HG02759 (cell line): ENCODE data around the gene SPZ1.
"Not testable (repeated sequence)": the region's sequence is repeated elsewhere in the genome, so short reads cannot be mapped to it uniquely, and the experiment has no call there.

ENCODE experiments used
- ATAC-seq: cut with Tn5 transposase; IDR thresholded peaks from one replicate; pipeline ENCODE4 v1.9.1; 2021; ENCODE audit warnings: mild to moderate bottlenecking, moderate library complexity; ENCODE audit not compliant: unreplicated experiment

SPZ1 gene, protein sequence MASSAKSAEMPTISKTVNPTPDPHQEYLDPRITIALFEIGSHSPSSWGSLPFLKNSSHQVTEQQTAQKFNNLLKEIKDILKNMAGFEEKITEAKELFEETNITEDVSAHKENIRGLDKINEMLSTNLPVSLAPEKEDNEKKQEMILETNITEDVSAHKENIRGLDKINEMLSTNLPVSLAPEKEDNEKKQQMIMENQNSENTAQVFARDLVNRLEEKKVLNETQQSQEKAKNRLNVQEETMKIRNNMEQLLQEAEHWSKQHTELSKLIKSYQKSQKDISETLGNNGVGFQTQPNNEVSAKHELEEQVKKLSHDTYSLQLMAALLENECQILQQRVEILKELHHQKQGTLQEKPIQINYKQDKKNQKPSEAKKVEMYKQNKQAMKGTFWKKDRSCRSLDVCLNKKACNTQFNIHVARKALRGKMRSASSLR

DNA sequence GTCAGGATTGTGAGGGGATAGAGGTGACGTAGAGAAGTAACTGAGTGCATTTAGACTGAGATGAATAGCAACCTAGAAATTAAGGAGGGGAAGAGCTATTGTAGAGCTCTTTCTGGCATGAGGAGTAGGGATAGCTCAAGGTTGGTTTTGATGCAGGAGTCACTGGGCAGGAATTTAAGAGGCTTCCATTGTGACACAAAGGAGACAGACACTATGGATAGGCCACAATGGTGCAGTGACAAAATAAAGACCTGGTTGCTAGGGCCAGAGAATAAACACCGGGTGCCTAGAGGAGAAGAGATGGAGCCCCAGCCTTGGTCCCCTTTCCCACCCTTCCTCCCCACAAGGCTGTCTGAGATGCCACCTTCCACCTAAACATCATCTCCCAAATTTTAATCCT lies at the start of gene SPZ1:
TSS of gene SPZ1 (plus strand) at position 301 of the 400 bp plus-strand sequence. CDS start 214 bp downstream, outside the sequence.
- ATAC-seq, result no peak

DNA sequence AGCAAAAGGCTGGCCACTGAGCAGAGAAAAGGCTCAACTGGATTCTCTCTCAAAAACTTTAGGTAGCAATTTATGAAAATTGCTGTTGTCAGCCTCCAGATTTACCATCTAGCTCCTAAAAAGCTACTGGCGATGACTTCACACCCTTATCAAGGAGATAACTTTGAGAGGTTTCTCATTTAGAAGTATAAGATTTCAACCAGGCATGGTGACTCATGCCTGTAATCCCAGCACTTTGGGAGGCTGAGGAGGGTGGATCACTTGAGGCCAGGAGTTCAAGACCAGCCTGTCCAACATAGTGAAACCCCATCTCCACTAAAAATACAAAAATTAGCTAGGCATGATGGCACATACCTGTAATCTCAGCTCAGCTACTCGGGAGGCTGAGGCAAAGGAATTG lies 49.3 kb upstream of the SPZ1 start:
- not testable (repeated sequence) for ATAC-seq

DNA sequence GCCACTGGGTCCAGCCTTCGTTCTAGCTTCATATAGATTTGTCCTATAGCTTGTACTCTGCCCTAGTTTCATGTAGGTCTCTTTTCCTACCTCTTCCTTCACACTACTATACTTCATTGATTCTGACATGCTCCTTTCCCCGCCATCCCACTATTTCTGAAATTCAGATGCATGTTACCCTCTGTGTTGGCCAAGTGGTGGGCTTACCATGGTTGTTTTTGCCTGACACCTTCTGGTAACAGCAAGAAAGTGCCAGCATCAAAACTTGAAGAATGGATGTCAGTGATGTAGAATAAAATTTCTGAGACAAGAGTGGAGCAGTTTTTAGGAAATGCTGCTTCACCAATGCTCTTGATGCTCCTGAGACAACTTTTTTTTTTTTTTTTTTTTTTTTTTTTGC lies 44.5 kb upstream of the SPZ1 start:
- no peak for ATAC-seq

DNA sequence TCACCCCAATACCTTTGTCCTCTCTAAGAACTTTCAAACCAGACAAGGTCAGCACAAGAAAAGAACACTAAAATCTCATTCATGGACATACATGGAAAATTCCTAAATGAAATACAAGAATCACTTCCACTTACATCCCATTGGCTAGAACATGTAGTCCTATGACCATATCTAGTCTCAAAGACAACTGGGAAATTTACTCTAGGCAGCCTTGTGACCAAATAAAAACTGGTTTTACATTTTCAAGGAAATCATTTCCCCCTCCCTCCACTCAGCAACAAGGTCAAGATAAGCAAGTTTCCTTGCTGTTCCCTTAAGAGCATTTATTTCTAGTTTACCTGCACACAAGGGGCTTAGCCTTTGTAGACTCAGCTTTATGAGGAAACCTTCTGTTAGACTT lies 43.6 kb upstream of the SPZ1 start:
- ATAC-seq, result no peak

DNA sequence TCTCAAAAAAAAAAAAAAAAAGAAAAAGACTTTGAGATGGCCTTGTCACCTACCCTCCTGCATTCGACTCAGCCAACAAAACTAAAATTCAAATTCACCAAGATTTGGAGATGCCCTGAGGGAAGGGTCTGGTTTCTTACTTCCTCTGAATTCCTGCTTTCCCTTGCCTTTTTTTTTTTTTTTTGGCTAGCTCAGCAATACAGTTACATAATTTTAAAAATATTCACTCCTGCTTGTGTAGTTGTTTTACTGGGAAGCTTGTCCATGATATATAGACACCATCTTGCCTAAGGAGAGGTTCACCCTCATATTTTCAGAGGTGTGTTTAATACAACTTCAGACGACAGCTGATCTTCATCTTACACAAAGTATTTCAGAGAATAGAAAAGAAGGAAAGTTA lies 42.6 kb upstream of the SPZ1 start:
- ATAC-seq, result no peak

DNA sequence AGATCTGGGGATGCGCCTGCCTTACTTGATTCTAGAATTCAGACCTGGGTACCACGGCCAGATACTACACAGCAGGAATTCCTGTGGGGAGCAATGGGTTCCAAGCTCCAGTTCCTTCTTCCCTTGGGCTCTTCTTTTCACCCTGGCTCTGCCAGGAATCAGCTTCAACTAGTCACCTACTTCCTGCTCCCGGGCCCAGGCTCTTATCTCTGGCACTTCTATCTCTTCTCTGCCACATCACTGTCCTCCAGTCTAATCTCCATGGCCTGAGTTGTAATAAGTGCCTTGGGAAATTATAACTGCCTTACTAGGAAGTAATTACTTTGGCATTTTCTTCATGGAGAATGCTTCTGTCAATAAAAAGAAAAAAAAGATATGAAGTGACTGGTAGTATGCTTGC lies 37.7 kb upstream of the SPZ1 start:
- no peak for ATAC-seq

DNA sequence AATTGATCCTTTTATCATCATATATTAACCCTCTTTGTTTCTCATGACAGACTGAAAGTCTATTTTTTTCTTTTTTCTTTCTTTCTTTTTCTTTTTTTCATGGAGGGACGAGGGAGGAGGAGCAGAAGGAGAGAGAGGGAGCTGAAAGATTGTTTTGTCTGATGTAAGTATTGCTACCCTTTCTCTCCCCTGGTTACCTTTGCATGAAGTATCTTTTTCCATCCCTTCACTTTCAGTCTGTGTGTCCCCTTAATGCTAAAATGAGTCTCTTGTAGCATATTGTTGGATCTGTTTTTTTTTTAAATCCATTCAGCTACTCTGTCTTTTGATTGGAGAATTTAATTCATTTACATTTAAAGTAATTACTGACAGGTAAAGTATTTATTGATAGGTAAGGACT lies 36.4 kb upstream of the SPZ1 start:
- no peak for ATAC-seq

DNA sequence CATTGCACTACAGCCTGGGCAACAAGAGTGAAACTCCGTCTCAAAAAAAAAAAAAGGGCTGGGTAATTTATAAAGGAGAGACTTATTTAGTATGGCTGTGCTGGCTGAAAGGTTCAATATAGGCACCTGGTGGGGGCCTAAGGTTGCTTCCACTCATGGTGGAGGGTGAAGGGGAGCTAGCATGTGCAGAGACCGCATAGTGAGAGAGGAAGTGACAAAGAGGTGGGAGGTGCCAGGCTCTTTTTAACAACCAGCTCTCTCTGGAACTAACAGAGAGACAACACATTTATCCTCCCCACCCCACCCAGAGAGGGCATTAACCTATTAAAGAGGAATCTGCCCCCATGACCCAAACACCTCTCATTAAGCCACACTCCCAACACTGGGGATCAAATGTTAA lies 35.1 kb upstream of the SPZ1 start:
- ATAC-seq, result no peak

DNA sequence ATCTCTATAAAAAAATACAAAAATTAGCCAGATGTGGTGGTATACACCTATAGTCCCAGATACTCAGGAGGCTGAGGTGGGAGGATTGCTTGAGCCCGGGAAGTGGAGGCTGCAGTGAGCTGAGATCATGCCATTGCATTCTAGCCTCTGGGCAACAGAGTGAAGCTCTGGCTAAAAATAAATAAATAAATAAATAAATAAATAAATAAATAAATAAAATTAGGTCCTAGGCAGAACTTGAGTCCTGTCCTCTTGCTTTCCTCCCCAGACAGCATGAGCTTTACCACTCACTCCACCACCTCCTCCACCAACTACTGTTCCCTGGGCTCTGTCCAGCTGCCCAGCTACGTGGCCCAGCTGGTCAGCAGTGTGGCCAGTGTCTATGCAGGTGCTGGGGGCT lies 31.6 kb upstream of the SPZ1 start:
- ATAC-seq, result no peak

DNA sequence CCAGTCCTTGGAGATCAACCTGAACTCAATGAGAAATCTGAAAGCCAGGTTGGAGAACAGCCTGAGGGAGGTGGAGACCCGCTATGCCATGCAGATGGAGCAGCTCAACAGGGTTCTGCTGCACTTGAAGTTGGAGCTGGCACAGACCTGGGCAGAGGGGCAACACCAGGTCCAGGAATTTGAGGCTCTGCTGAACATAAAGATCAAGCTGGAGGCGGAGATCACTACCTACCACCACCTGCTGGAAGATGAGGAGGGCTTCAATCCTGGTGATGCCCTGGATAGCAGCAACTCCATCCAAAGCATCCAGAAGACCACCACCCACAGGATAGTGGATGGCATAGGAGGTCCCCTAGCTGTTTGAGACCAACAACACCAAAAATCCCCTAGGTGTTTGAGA lies 30.5 kb upstream of the SPZ1 start:
- no peak for ATAC-seq

DNA sequence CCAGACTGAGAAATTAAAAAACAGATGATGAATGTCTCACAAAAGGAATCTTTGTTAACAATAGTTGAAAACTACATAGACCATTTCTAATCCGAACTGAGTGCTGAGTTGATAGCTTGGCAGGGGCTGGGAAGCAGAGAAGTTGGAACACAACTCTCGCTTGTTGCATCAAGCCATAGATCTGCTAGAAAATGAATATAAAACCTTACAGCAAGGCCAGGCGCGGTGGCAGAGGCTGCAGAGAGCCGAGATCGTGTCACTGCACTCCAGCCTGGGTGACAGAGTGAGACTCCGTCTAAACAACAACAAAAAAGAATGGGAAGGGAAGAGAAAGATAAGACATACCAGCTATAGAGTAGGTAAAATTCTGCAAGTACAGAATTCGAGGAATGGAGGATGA lies 28.0 kb upstream of the SPZ1 start:
- no peak for ATAC-seq

DNA sequence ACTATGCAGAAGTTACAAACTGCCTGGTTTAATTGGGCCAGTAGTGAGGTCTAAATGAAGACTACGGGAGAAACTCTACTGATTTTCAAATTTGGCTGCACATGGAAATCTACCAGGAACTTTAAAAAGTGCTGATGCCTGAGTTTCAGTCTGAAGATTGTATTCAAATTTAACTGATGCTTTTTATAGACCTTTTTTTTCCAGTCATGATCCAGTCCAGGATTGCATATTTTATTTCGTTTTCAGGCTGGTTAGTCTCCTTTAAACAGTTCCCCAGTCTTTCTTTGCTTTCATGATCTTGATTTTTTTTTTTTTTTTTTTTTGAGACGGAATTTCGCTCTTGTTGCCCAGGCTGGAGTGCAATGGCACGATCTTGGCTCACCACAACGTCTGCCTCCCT lies 23.7 kb upstream of the SPZ1 start:
- no peak for ATAC-seq

DNA sequence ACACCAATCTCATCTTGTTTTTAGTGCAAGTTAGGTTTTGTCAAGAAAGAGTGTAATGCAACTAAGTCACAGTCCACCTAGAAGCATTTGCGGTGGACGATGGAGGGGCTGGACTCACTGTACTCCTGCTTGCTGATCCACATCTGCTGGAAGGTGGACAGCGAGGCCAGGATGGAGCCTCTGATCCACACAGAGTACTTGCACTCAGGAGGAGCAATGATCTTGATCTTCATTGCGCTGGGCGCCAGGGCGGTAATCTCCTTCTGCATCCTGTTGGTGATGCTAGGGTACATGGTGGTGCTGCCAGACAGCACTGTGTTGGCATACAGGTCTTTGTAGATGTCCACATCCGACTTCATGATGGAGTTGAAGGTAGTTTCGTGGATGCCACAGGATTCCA lies 20.2 kb upstream of the SPZ1 start:
- no peak for ATAC-seq

DNA sequence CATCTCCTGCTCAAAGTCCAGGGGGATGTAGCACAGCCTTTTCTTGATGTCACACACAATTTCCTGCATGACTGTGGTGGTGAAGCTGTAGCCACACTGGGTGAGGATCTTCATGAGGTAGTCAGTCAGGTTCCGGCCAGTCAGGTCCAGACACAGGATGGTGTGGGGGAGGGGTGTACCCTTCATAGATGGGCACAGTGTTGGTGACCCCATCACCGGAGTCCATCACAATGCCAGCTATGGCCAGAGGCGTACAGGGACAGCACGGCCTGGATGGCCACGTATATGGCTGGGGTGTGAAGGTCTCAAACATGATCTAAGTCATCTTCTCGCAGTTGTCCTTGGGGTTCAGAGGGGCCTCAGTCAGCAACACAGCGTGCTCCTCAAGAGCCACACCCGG lies 19.7 kb upstream of the SPZ1 start:
- no peak for ATAC-seq

DNA sequence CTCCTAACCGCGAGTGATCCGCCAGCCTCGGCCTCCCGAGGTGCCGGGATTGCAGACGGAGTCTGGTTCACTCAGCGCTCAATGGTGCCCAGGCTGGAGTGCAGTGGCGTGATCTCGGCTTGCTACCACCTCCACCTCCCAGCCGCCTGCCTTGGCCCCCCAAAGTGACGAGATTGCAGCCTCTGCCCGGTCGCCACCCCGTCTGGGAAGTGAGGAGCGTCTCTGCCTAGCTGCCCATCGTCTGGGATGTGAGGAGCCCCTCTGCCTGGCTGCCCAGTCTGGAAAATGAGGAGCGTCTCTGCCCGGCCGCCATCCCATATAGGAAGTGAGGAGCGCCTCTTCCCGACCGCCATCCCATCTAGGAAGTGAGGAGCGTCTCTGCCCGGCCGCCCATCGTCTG lies 19.0 kb upstream of the SPZ1 start:
- ATAC-seq, result not testable (repeated sequence)

DNA sequence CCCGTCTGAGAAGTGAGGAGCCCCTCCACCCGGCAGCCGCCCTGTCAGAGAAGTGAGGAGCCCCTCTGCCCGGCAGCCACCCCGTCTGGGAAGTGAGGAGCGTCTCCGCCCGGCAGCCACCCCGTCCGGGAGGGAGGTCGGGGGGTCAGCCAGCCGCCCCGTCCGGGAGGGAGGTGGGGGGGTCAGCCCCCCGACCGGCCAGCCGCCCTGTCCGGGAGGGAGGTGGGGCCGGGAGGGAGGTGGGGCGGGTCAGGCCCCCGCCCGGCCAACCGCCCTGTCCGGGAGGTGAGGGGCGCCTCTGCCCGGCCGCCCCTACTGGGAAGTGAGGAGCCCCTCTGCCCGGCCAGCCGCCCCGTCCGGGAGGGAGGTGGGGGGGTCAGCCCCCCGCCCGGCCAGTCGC lies 18.5 kb upstream of the SPZ1 start:
- ATAC-seq, result not testable (repeated sequence)

DNA sequence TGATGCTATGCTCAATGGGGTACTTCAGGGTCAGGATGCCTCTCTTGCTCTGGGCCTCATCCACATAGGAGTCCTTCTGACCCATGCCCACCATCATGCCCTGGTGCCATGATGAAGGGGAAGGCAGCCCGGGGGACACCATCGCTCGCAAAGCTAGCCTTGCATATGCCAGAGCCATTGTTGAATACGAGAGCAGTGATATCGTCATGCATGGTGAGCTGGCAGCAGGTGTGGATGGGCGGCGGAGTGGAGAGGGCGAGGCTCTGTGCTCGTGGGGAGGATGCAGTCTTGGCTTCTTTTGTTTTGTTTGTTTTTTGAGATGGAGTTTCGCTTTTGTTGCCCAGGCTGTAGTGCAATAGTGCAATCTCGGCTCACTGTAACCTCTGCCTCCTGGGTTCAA lies 17.2 kb upstream of the SPZ1 start:
- ATAC-seq, result no peak

DNA sequence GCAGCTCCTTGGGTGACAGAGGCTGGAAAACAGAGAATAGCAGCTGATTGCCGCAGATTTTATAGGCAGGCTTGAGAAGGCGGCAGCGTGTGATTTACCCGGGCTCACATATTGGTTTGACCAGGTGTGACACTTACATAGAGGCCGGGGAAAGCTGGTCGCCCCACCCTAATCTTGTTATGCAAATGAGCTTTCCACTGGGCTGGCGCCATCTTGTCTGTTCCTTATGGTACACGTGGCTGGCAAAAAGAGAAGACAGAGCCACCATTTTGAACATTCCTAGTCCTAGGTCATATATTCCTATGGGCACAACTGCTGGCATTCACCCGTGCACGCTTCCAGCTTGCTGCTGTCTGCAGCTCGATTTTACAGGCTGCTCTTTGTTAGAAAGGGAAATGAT lies 11.3 kb upstream of the SPZ1 start:
- no peak for ATAC-seq

DNA sequence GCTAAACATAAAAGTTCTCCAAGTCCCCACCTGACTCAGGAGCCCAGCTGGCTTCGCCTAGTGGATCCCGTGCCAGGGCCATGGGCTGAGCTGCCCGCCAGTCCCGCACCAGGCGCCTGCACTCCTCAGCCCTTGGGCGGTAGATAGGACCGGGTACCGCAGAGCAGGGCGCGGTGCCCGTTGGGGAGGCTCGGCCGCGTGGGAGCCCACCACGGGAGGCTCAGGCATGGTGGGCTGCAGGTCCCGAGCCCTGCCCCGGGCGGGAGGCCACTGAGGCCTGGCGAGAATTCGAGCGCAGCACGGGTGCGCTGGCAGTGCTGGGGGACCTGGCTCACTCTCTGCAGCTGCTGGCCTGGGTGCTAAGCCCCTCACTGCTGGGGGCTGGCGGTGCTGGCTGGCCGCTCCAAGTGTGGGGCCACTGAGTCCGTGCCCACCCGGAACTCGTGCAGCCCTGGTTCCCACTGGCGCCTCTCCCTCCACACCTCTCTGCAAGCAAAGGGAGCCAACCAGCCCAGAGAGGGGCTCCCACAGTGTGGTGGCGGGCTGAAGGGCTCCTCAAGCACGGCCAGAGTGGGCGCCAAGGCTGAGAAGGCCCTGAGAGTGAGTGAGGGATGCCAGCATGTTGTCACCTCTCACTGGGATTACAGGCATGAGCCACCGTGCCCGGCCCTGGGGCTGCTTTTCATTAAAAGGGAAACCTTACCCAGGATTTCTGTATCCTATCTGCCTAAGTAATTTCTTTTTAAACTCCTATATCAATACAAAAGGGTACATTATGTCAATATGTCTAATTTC lies 9.7 kb upstream of the SPZ1 start:
- ATAC-seq, result no peak

DNA sequence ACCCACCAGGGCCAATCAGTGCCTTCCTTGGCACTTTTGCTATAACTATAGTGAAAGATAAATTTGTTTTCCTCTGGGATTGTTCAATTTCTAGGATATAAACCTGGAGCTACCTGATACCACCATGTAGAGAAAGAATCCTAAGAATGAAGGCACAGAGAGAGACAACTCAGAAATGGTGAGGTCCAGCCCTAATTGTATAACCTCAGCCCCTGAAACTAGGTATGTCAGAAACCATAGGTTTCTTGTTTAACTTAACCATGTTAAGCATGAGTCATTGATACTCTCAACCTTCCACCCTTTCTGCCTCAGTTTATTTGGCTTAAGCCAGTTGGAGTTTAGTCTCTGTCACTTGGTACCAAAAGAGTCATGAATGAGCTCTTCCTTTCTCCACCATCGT lies 4.6 kb upstream of the SPZ1 start:
- ATAC-seq, result no peak

DNA sequence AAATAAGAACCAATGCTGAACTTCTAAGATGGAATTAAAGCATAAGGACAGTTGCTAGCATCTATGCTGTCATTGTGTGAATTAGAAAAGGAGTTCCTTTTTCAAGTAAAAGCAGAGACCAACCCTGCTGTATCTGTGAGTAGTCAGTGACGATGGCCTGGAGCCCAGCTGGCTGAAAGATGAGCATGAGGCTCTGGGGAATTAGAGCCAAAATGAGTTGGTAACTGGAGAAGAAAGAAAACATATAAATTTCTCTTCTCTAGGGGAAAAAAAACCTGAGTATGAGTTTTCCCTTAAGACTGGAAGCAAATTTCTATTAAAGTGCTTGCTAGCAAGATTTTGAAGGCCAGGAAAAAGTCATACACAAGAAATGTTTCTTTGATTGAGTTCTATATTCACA lies 1.6 kb upstream of the SPZ1 start:
- ATAC-seq, result no peak

DNA sequence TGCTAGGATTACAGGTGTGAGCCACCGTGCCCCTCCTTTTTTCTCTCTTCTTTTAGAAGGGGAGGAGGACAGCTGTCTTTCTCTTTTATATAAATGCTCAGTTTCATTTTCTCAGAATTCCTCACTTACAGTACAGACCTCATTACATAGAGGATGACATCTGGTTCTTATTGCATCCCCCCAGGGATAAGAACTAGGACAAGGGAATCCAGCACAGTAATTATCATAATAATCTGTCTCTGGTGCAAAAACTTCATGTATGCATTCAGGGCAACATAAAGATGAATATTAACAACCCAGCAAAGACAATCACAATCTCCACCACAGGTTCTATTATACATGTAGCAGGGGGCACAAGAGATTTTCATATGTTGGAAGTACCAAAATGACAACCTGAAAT lies 5.1 kb downstream of the SPZ1 start:
- no peak for ATAC-seq
